Inflammatory macrophage treated with lipopolysaccharide for 4 hours (primary cell): Measurements from ENCODE around the gene SLC6A6.

Experiments
- DNase-seq: peaks from one replicate; pipeline ENCODE4 v3.0.0-alpha.2; 2020

Gene SLC6A6

DNA sequence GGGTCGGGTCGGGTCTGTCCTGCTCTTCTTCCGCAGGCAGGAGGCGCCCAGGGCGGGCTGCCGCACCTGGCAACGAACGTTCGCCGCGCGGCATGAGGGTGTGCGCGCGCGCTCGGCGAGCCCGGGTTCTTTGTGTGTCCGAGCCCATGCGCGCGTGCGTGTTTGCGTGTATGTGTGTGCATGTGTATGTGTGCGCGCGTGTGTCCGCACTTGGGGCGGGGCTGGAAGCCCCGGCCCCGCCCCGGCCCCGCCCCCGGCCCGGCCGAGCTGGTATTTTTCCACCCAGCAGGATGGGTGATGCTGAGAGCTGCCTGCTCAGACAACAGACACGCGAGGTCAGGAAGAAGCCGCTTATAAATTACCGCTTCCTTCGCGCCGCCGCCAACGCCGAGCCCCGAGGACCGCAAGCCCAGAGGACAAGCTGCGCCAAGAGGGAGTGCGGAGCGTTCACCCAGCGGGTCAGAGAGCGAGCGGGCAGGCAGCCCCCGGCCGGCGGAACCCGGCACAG is at the start of gene SLC6A6:
Gene SLC6A6, plus strand, starts transcription at position 303 of the 508 bp plus-strand sequence. CDS start 41,029 bp downstream, outside the sequence.
- peak; percentile 88 for DNase-seq

DNA sequence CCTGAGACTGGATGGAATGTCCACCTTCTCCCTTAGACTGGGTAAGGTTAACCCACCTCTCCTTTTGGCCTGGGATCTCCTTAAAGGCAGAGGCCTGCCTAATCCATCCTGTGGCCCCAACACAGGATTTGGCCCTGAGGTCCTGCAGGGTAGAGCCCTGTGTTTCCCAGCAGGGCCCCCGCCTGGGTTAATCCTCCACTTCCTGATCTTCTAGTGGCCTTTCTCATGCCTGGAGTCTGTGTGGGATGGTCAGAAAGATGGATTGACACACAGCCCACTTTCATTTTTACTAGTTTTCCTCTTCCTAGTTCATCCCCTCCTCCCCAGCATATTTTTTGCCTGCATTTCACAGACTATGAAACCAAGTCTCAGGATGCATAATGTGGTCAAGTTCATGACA is 48.9 kb upstream of the SLC6A6 start:
- DNase-seq = peak; percentile 83

DNA sequence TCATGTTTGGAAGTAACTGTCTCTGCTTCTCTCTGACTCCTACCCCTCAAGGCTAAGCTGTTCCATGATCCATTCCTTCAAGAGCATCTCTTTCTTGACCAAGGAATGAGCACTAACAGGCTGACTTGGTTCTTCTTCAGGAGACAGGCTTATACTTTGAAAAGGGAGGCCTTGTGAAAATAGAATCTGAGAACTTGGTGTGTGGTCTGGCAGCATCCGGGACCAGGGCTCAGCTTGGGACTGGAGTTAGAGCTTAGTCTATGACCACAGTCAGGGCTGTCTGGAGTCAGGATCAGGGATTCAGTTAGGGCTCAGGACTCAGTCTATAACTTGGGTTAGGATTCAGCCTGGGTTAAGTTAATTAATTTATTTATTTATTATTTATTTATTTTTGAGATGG is 44.9 kb upstream of the SLC6A6 start:
- DNase-seq = no peak

DNA sequence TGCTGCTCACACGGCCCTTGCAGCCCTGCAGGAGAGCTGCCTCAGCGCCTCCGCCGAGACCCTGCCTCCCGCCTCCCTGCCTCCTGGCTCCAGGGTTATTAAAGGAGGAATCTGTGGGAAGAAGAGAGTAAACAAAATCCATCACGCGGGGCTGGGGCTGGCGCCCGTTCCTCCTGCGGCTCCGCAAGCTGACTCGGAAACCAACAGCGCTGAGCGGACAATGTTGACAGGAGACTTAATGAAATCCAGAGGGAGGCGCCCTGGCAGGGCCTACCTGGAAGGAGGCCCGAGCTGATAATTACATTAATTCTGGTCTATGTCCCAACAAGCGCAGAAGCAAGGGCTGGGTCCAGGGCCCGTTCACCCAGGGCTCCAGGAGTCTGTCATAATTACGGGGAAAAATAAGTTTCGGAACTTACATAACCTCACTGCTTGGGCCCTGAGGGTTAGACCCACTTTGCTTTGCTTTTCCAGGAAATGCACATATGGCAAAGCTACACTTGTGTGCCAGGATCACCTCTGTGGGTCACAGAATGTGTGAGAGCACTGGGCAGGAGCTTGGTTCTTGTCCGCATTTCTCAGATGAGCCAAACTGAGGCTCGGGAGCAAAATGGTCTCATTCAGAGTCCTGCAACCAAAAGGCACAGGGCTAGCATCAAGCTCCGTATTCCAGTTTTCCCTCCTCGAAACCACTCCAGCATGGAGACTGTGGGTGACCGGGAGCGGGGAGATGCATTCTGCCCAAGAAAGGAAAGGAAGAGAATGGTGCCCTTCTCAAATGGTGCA is 43.8 kb upstream of the SLC6A6 start:
- no peak for DNase-seq

DNA sequence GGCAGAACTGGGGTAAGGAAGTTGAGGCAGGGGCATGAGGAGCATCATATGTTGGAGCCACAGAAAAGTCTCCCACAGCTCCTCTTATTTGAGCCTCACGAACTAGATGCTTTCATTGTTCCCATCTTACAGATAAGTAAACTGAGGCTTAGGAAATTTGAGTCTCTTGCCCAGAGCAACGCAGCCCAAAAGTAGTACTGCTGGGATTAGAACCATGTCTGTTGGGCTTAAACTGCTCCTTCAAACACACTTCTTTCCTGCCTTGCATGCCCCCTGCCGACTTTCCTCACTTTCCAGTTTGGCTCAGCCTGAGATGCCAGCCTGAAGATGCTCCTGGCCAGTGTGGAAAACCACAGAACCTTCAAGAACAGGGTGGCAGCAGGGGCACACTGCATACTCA is 43.1 kb upstream of the SLC6A6 start:
- DNase-seq = no peak

GRCh38 chr3:14360123-14360881 is 42.1 kb upstream of the SLC6A6 start:
- no peak for DNase-seq

GRCh38 chr3:14361068-14361677 is 41.2 kb upstream of the SLC6A6 start:
- DNase-seq = no peak

GRCh38 chr3:14362890-14363289 is 39.5 kb upstream of the SLC6A6 start:
- no peak for DNase-seq

DNA sequence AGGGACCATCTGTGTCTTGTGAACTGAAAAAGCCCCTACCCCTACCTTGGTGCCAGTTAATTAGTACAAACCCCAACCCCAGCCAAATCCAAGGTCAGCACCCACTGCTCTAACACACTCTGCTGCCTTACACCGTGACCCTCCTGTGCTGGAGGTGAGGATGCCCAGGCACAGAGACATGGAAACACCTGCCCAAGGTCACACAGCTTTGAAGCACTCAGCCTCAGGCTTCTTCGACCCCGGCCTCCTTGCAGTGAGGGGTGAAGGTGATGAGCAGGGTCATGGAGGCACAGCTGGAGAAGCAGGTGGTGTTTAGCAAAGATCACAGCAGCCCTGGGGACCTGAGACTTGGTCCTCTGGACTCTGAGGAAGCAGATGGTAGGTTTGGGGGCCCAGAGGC is 39.0 kb upstream of the SLC6A6 start:
- no peak for DNase-seq

GRCh38 chr3:14363991-14364390 is 38.4 kb upstream of the SLC6A6 start:
- peak; percentile 83 for DNase-seq

DNA sequence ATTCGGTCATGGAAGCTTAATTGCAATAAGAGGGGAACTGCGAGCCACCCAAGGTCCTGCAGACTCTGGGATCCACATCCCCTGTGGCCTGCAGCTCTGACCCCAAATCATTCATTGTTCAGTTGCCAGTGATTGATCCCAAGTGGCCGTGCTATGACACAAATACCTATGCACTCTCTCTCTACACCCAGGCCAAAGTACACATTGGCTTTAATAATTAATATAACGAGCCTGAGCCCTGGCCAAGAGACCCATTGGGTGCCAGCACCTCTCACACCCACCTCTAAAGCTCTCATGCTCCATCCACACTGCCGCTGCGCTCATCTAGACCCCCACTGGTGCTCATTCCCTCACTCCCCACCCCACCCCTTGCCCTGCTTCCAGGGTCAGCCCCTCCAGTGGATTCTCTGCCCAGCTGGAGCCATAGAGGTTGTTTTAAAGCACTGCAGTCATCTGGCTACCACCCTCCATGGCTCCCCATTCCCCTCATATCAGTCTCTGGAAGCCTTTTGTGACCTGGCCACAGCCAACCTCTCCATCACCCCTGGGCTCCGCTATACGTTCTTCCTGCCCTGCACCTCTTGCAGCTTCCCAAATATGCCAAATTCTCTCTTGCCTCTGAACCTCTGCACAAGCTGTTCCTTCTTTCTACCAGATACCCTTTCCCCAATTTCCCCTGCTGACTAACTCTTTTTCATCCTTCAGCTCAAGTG is 37.7 kb upstream of the SLC6A6 start:
- no peak for DNase-seq

GRCh38 chr3:14366248-14366647 is 36.2 kb upstream of the SLC6A6 start:
- DNase-seq = peak; percentile 60

DNA sequence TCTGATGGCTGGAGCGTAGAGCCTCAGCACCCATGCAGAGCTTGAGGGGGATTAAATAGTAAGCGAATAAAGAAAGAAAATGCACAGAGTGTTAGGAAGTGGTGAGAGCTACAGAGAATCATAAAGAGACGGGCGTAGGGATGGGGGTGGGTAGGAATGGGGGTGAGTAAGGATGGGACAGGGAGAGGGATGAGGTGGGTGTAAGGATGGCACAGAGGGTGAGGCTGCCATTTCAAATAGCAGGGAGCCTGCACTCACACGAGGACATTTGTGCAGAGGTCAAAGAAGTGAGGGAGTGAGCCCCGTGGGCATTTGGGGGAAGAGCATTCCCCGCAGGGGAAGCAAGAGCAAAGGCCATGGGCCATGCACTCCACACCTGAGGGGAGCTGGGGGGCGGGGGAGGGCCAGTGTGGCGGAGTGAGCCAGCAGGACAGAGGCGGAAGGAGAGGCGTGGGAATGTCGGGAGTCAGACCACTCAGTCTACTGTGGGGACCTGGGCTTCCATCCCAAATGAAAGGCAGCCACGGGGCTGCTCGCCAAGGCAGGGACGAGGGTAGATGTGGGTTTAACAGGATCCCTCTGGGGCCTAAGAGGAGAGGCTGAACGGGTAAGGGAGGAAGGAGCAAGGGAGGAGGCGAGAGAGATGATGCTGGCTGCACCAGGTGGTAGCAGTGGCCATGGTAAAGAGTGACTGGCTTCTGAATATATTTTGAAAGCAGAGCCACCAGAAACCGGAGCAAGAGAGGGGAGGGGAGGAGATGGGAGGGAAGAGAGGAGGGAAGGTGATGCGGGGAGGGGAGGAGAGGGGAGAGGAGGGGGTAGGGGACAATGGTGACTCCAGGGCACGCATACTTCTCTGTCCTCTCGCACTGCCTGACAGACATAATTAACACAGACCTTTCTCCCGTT is 35.2 kb upstream of the SLC6A6 start:
- DNase-seq = no peak

GRCh38 chr3:14368146-14368545 is 34.3 kb upstream of the SLC6A6 start:
- no peak for DNase-seq

DNA sequence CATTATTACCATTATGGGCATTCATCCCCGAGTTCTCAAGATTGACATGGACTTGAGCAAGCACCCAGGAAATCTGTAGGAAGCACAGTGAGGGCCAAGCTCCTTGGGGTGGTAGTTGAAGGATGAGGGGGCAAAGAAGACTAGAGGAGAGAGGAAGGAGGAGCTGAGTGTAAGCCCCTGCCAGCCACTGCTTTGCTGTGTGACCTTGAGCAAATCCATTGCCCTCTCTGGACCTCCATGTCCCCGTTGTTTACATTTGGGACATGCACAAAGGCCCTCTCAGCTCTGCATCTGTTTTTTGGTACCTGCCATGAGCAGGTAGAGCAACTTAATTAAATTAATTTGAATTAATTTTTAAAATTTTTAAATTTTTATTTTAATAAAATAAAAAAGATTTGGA is 33.5 kb upstream of the SLC6A6 start:
- DNase-seq = no peak

GRCh38 chr3:14369675-14370669 is 32.4 kb upstream of the SLC6A6 start:
- DNase-seq = peak; percentile 19

DNA sequence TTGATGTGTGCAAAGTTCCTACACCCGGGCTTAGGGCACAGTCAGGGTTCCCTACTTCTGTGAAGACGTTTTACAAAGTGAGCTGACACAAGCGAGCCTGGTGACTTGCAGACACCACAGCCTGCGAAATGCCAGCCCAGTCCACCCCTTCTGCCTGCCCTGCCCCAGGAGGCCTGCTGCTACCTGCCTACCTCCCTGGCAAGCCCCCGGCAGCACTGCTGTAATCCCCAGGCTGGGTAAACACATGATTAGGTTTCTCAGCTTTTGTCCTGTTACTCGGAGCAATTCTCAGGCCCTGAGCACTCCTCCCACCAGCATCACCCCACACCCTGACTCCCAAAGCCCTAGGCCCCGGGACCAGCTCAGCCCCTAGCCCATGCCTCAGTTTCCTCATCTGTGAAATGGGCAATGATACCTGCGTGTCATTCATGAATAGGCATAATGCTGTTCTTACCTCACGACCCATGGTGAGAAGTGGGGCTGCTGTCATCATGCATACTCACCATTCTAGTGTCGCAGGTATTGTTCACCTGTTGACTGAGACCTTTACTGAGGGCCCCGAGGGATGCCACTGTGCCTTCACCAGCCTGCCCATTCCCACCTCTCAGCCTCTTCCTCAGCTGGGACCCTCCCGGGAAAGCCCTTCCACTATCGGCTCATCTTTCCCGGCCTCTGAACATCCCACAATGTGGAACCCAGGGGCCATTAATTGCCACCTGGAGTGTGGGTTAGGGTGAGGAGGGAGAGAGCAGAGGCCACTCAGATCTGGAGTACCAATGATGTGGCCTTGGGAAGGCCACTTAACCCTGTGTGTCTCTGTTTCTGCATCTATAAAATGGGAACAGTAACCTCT is 31.5 kb upstream of the SLC6A6 start:
- no peak for DNase-seq

- peak; percentile 91 for DNase-seq
These were observed 30.6 kb upstream of the SLC6A6 start for GRCh38 chr3:14371573-14372474.
